SKM-1 treated with dmso at 0.1 percent for 144 hours (cell line): ENCODE measurements around the gene ARL13B.
A peak's percentile ranks its signal among the peaks of the same experiment; 100 is the strongest.
"Not testable (repeated sequence)": the region's sequence is repeated elsewhere in the genome, so short reads cannot be mapped to it uniquely, and the experiment has no call there.

Experiments used
- DNase-seq: peaks from one replicate; lab custom pipeline; 2025; ENCODE audit not compliant: unreplicated experiment; lab: John Stamatoyannopoulos, UW

The ARL13B gene

DNA sequence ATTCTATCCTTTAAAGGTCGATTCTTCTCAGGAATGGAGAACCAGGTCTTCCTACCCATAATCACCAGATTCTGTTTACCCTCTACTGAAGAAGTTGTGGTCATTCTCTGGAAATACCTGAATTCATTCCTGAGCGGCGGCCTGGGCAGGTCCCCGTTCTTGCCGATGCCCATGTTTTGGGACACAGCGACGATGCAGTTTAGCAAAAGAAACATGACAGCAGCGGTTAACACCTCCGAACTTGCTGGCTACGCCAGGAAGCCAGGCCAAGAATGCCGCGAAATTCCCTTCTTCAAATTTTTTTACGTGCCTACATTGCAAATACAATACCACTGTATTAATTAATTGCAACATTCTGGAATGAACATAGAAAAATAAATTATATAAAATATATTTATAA lies 81.3 kb downstream of the ARL13B start:
- no peak for DNase-seq

DNA sequence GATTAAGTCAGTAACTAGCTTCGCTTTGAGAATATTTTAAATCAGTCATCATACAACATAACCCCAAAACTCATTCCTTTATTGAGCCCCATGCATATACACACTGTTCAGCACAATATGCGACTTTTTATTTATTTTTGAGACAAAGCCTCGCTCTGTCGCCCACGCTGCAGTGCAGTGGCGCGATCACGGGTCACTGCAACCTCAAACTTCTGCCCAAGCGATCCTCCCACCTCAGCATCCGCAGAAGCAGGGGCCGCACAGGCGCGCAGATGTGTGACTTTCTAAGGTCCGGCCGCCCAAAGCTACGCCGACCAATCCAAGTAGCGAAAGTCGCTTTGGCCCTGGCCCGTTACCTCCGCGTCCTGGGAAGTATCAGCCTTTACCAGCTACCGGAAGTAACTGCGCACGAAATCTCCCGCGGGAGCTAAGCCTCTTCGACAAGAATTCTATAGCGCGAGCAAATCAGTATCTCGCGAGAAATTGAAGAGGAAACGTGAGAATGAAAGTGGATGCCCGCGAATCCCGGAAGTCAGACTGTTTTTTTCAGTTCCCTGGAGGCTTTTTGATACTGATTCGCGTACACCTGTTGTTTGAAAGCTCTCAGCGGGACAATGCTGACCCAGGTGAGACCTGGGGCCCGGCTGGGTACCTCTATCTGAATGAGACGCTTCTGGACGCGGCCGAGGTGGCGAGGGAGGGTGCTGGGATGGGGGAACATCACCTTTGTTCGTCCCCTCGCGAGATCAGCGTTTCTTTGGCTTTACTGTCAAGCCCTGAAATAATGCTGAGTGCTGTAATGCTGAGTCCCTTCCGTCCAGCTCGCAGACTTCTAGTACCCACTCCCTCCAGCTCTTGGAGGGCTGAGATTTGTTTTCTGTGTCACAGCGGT lies 82.8 kb downstream of the ARL13B start, which contains the start of the genes DHFR2 and NSUN3:
Gene DHFR2, minus strand, starts transcription at position 404 of the 892 bp plus-strand sequence. CDS start 1,405 bp downstream, outside the sequence.
Gene NSUN3, plus strand, starts transcription at position 549 of the 892 bp plus-strand sequence. Its CDS starts 66 bp downstream, at position 615.
- DNase-seq = peak; percentile 95

DNA sequence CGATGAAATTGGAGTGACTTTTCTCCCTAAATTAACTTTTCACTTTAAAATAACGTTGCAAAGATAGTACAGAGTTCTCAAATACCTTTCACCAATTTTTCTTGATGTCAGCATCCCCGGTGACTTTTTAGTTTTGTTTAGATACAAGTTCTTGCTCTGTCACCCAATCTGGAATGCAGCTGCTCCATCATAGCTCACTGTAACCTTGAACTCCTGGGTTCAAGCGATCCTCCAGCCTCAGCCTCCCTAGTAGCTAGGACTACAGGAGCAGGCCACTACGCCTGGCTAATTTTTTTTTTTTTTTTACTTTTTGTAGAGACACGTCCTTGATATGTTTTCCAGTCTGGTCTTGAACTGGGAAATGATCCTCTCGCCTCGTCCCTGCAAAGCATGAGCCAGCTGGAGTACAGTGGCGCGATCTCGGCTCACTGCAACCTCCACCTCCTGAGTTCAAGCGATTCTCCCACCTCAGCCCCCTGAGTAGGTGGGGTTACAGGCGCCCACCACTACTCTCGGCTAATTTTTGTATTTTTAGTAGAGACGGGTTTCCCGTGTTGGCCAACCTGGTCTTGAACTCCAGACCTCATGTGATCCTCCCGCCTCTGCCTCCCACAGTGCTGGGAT lies 83.7 kb downstream of the ARL13B start:
- DNase-seq = no peak

DNA sequence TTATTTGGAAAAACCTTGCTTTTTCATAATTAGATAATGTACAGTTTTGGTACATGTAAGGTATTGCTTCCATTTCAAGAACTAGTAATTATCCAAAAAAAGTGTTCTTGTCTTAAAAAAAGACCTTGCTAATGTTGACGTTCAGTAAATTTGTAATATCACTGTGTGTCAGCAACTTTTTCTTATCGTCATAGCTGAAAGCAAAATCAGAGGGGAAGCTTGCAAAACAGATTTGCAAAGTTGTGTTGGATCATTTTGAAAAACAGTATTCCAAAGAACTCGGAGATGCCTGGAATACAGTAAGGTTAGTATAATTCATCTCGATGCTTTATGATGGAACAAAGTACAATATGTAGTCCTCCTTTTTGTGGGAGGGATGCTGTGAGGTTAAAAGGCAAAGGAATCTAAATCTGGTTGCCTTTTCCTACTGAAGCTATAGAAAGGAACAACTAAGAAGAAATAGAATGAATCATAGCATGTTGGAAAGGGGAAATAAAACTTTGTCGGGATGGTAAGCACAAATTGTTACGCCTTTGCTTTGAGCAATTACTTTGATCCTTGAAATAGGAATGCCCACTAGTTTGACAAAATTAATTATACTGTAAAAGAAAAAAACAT lies 84.4 kb downstream of the ARL13B start:
- DNase-seq = no peak

DNA sequence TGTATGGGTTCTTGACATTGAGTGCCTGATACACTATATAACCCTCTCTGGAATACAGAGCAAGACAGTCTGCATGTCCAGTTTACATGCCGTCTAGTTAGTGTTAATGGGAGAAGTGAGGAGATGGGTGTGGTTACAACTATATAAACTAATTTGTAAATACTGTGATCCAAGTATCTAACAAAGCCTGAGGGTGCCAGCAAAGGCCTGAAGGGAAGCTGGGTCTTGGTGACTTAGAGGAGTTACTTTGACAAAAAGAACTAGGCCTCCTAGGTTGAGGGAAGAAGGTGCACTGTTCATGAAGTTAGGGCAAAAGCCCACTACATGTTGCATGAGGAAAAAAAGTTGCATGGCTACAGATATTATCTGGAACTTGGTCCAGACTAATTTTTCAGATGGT lies 85.2 kb downstream of the ARL13B start:
- DNase-seq = no peak

DNA sequence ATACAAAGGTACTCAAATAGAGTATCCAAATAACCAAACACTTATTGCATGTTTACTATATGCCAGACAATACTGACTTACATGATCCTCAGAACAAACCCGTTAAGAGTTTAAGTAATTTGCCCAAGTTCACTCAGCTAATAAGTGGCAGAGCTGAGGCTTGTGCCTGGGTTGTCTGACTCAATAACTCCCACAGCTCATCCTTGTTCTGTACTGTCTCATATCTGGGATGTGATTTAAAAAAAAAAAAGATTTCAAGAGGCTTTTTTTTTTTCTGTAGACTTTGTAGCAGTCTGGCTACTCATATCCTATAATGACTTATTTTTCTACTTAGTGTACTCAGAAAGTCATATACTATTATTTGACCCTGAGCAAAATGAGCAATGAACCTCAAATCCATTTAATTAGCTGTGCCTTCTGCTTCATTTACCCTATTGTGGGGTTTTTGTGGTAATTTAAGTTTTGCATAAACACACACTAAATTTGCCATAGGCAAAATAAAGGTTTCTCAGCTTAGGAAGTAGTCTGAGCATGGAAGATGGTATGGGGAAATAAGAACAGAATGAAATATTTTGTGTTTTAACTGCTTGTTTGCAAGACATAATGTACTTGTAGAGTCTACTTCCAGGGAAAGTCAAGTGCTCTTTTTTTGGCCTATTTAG lies 86.0 kb downstream of the ARL13B start:
- DNase-seq = no peak

DNA sequence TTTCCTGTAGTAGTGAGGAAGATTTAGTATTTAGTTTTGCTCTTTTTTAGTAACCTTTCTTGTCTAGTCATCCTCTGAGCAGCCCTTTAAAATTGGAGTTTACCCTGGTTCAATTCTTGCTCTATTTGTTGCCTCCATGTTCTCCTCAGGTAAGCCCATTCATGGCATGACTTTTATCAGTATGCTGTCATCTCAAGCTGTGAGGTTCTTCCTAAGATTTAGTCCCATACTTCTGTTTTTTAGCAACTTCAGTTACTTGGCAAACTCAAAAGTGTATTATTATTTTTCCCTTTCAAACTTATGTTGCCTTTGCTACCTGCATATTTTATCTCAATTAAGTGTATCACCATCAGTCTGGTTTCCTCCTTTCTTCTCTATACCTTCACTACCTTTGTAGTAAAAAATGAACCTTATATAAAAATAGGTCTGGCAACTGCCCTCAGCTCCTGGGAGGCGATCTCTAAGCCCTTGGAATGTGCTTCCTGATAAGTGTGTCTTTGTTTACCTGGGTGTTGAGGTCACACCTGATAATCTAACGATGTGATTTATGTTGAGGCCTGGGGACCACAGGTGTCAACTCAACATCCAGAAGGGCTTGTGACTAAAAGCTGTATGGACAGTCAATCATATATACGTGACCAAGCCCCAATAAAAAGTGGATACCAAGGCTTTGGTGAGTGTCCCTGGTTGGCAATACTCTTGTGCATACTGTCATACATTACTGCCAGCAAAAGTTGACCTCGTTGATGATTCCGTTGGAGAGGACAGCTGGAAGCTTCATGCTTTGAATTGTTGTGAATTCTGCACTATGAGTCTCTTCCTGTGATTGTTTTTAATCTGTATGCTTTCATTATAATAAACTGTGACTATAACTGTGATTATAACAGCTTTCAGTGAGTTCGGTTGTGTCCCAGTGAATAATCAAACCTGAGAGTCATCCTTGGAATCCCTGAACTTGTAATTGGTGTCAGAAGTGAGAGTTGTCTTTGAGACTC lies 86.8 kb downstream of the ARL13B start:
- DNase-seq = no peak

DNA sequence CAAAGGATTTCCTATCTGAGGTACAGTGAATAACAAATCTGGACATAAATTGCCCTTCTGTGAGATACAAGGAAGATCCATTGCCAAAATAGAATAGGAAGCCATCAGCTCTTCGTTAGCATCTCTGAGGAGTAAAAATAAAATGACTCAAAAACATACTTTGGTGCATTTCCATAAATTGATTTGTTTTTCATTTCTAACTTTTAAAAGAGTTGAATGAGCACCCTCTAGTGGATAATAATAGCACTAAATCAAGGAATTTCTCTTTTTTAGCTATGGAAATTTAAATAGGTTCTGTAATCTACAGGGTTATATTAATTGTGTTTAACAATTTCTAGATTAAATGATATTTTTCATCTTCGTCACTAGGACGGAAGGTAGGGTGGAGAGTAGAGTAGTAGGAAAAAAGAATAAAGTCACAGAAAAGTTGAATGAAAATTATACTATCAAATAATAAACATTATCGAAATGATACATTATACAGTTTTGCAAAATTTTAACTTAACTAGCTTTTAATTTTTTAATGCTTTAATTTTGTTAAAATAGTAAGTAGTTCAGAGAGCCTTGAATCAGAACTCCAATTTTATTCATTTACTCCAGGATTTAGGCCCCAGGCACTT lies 89.3 kb downstream of the ARL13B start:
- DNase-seq = peak; percentile 17

DNA sequence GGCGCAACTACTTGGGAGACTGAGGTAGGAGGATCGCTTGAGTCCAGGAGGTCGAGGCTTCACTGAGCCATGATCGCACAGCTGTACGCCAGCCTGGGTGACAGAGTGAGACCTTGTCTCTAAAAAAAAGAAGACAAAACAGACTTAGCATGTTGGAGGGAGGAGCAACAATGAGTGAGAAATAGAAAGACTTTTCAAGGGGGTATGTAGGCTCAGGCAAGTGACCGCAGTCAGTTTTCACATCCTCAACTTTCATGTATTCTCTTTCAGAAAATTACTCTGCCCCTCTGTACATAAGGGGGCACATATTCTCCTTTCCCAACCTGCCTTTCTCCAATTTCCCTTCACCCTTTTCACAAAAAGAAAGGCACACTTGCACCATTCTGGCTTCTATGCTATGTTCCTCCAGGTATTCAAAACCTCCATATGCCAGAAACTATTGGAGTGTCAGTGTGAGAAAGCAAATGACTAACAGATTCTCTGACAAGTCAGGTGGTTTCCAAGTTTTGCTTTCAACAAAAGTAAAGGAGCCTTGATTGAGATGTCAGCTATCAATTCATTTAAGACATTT lies 90.5 kb downstream of the ARL13B start:
- DNase-seq = no peak

DNA sequence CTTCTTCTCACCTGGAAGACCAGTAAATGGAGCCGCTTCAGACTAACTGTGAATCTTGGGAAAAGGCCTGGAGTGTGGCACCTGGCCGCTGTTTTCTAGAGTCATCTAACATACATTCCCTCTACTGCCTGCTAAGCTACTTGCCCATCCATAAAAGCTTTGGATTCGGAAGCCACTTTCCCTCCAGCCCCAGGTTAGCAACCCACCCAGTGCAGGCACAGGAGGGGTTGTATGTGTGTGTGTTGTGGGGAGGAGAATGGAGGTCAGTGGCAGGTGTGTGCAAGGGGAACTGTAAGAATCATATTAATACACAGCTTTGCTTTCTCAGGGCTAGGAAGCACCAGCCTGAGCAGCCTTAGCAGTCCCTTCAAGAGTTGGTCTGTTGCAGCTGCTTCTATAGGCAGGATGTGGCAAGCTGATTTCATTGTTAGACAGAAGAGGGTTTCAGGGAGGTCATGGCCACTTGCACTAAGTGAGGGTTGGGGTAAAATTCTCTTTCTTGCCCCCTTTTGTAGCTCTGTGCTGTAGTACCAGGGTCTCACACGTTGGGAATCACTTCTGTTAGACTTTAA lies 91.8 kb downstream of the ARL13B start:
- DNase-seq = no peak

DNA sequence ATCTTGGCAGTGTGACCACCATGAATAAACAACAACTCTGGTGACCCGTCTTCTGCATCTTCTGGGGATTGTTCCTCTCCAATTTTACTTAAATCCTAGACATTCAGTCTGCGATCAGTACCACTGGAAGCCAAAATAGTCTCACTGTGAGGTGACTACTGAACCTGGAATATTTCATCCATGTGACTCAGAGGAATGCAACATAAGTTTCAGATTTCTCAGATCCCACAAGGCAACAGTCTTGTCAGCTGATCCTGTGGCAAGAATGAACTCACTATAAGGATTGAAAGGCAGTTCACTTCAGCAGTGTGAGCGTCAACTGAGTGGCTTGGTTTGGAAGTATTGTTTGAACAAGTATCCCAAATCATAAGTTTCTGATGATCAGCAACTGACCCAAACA lies 96.1 kb downstream of the ARL13B start:
- no peak for DNase-seq

DNA sequence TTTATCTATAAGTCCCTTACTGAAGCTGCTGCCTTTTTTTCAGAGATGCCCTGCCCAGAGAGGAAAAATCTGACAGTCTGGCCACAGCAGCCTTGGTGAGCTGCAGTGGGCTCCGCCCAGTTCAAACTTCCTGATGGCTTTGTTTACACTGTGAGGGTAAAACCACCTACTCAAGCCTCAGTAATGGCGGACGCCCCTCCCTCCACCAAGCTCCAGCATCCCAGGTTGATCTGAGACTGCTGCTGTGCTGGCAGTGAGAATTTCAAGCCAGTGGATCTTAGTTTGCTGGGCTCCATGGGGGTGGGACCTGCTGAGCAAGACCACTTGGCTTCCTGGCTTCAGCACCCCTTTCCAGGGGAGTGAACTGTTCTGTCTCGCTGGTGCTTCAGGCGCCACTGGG lies 100.6 kb downstream of the ARL13B start:
- not testable (repeated sequence) for DNase-seq

DNA sequence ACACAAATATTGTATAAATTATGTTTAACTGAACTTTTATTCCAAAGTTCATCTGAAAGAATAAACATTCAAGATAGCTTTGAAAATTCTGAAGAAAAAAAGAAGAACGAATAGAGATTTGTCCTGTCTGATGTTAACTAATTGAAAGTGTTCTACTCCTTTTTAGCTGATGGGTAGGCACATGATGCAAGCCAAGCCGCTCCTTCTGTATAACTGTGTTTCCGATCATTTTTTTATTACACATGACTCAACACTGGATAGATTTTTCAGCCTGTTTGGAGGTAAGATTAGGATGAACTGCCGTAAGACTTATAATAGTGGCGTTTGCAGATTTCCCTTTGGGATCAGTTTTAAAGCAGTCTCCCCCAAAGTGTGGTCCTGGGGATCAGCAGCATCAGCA lies 101.9 kb downstream of the ARL13B start:
- DNase-seq = no peak

DNA sequence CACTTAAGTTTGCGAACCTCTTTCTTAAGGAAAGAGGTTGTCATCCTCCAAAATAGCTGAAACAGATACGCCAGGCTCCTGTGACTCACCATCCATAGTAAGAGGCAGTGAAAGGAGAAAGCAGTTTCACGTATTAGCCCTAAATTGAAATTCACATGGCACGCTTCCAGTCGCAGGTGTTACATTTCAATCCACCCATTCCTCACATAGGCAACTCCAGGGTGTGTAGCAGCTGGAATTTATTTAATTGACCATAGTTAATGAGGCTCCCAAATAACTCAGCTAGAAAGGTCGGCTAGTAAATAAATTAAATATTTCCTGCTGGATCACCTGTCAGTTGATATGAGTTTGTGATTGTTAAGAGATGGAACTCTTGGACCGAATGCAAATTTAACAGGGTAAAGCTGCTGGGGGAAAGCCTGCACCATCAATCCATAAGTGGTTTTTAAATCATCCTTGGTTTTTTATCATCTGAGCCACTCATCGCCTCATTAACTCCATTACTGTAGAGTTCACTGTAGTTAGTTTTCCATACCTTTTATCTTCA lies 102.5 kb downstream of the ARL13B start:
- DNase-seq = no peak

DNA sequence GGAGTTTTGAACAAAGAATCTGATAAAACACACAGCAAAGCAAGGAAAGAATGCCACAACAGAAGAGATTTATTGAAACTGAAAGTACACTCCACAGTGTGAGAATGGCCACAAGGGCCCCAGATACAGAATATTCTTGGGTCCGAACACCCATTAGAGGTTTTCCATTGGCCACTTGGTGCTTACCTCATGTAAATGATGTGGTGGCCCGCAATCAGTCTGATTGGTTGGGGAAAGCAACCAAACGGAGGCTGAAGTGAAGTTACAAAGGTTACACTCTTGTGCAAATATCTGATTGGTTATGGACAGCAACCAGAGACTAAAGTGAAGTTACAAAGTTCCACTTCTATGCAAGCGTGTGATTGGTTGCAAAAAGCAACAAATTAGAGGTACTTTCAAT lies 103.3 kb downstream of the ARL13B start:
- no peak for DNase-seq

DNA sequence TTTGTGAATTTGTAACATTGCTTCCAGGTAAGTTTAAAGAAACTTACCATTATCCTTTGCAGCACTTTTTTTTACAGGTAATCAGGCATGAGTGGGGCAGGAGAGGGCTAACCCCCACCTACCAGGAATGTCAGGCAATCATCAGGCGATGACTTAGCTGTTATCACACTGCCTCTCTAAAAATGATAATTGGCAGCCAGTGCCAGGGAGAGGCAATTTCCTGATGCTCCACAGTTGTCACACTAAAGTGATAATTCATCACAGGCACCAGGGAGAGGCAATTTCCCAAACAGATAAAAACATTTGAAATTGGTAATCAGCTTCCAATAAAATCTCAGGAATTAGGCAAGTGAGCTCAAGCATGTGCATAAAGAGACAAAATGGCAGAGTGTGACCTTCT lies 109.2 kb downstream of the ARL13B start:
- no peak for DNase-seq

DNA sequence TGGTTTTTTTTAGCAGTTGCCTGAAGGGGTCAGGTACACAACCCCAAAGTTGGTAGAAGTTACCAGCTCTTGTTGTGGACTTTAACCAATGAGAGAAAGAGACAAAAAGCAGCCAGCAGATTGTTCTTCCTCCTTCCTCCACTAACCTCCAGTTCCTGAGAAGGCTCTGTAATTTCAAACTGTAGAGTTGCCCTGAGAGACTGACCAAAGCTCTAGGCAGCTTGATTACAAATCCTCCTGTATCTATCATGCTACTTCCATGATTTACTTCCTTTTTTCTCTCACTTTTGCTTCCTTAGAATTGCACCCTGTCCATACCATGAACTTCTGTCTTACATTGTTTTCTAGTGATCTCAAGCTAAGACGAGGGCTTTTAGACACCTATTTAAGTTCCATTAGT lies 112.1 kb downstream of the ARL13B start:
- peak; percentile 86 for DNase-seq

DNA sequence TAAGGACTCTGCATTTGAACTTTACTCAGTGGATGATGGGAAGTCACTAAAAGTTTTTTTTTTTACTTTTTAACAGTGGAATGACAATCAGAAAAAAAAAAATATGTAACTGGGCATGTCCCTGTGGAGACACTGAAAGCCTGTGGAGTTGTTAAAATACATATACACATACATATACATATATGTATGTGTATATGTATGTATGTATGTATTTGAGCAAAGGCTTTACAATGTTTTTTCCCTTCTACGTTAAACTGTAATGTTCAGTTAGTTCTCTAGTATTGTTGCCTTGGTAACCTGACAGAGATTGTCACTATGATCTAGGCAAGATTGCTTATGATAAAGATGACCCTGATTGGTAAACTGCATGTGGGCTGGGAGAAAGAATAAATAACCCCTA lies 113.2 kb downstream of the ARL13B start:
- DNase-seq = no peak

DNA sequence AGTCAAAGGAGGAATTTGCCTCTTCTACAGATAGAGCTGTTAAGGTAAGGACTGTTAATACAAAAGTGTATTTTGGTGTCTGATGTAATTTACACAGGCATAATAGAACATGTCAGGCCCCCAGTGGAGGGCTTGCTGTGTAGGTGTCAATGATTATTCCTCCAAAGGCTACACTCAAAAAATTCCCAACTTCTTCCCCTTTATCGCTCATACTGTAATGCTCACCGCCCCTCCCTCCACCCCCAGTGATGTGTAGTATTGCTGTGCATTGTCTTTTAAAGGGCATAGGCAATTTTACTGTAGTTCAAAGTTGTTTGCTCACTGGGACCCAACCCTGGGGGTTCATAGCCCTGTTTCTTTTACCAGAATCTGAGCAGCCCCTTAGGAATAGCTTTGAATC lies 115.2 kb downstream of the ARL13B start:
- no peak for DNase-seq
